ENCODE results near the gene ATG10.
"Not testable (repeated sequence)": the region's sequence is repeated elsewhere in the genome, so short reads cannot be mapped to it uniquely, and the experiment has no call there.

The ATG10 gene

GRCh38 chr5:82106207-82106606 lies 134.4 kb downstream of the ATG10 start:
- Histone ChIP-seq H3K36me3 (ENCODE audit: insufficient read depth, low read length) (no peaks in the 10 kb centered on the region), H2AFZ (ENCODE audit: low read length) (no peak overlapping the region), H3K27me3 (ENCODE audit: insufficient read depth, low read length) (no peaks in the 10 kb centered on the region), H3K4me1 (ENCODE audit: insufficient read depth, low read length, severe bottlenecking) (no peaks in the 10 kb centered on the region), H3K9me2 (ENCODE audit: low read depth, low read length) (no peaks in the 10 kb centered on the region), H3F3A (ENCODE audit: insufficient read depth, low read length) (no peaks in the 10 kb centered on the region), H4K20me1 (ENCODE audit: insufficient read depth, low read length) (no peaks in the 10 kb centered on the region), H3K9ac (ENCODE audit: low read length) (no peak overlapping the region), H3K4me2 (ENCODE audit: low read length) (no peak overlapping the region), H3K9me3 (ENCODE audit: low read length) (no peaks in the 10 kb centered on the region), H3K79me2 (ENCODE audit: insufficient read depth, low read length) (no peaks in the 10 kb centered on the region), H3K4me3 (ENCODE audit: low read depth, low read length, poor library complexity, severe bottlenecking) (no peak overlapping the region), H3K27ac (ENCODE audit: low read depth, low read length, poor library complexity, severe bottlenecking) (no peak overlapping the region)
- TF ChIP-seq EZH2 (IDR thresholded peaks at IDR 0.05; ENCODE audit: borderline replicate concordance, low read length) = no peak

GRCh38 chr5:82106756-82107155 lies 134.9 kb downstream of the ATG10 start:
- no peaks in the 10 kb centered on the region for H3K4me1 ChIP-seq (ENCODE audit: insufficient read depth, low read length, severe bottlenecking)
- H3F3A ChIP-seq (ENCODE audit: insufficient read depth, low read length) = no peaks in the 10 kb centered on the region
- H2AFZ ChIP-seq (ENCODE audit: low read length) = no peak overlapping the region
- no peaks in the 10 kb centered on the region for H3K36me3 ChIP-seq (ENCODE audit: insufficient read depth, low read length)
- no peaks in the 10 kb centered on the region for H3K9me3 ChIP-seq (ENCODE audit: low read length)
- H3K4me3 ChIP-seq (ENCODE audit: low read depth, low read length, poor library complexity, severe bottlenecking) = no peak overlapping the region
- H3K27ac ChIP-seq (ENCODE audit: low read depth, low read length, poor library complexity, severe bottlenecking) = no peak overlapping the region
- TF ChIP-seq EZH2 (IDR thresholded peaks at IDR 0.05; ENCODE audit: borderline replicate concordance, low read length) (no peak), CTCF (IDR thresholded peaks at IDR 0.05; ENCODE audit: low read length) (no peak)
- H3K27me3 ChIP-seq (ENCODE audit: insufficient read depth, low read length) = no peaks in the 10 kb centered on the region
- H3K9ac ChIP-seq (ENCODE audit: low read length) = no peak overlapping the region
- no peaks in the 10 kb centered on the region for H3K79me2 ChIP-seq (ENCODE audit: insufficient read depth, low read length)
- H4K20me1 ChIP-seq (ENCODE audit: insufficient read depth, low read length) = no peaks in the 10 kb centered on the region
- H3K4me2 ChIP-seq (ENCODE audit: low read length) = no peak overlapping the region
- H3K9me2 ChIP-seq (ENCODE audit: low read depth, low read length) = no peaks in the 10 kb centered on the region; the same call in 1 of the 2 replicates

- no peak overlapping the region for H3K4me3 ChIP-seq (ENCODE audit: low read depth, low read length, poor library complexity, severe bottlenecking)
- H3K4me1 ChIP-seq (ENCODE audit: insufficient read depth, low read length, severe bottlenecking) = no peaks in the 10 kb centered on the region
- no peaks in the 10 kb centered on the region for H4K20me1 ChIP-seq (ENCODE audit: insufficient read depth, low read length)
- no peaks in the 10 kb centered on the region for H3K9me3 ChIP-seq (ENCODE audit: low read length)
- H3K27ac ChIP-seq (ENCODE audit: low read depth, low read length, poor library complexity, severe bottlenecking) = no peak overlapping the region
- H3K79me2 ChIP-seq (ENCODE audit: insufficient read depth, low read length) = no peaks in the 10 kb centered on the region
- H3F3A ChIP-seq (ENCODE audit: insufficient read depth, low read length) = no peaks in the 10 kb centered on the region
- no peak overlapping the region for H3K4me2 ChIP-seq (ENCODE audit: low read length)
- H2AFZ ChIP-seq (ENCODE audit: low read length) = no peak overlapping the region
- TF ChIP-seq EZH2 (IDR thresholded peaks at IDR 0.05; ENCODE audit: borderline replicate concordance, low read length) = no peak
- peak; percentile 29 for TF ChIP-seq CTCF (IDR thresholded peaks at IDR 0.05; ENCODE audit: low read length)
- H3K9ac ChIP-seq (ENCODE audit: low read length) = no peak overlapping the region
- H3K36me3 ChIP-seq (ENCODE audit: insufficient read depth, low read length) = no peaks in the 10 kb centered on the region
- H3K27me3 ChIP-seq (ENCODE audit: insufficient read depth, low read length) = no peaks in the 10 kb centered on the region
- H3K9me2 ChIP-seq (ENCODE audit: low read depth, low read length) = no peaks in the 10 kb centered on the region; the same call in 1 of the 2 replicates
Observed at GRCh38 chr5:82107267-82107666, 135.4 kb downstream of the ATG10 start.

GRCh38 chr5:82109013-82109412 lies 137.2 kb downstream of the ATG10 start:
- no peaks in the 10 kb centered on the region for H3K27me3 ChIP-seq (ENCODE audit: insufficient read depth, low read length)
- H3K9me2 ChIP-seq (ENCODE audit: low read depth, low read length) = no peaks in the 10 kb centered on the region; the same call in 1 of the 2 replicates
- no peak overlapping the region for H3K4me3 ChIP-seq (ENCODE audit: low read depth, low read length, poor library complexity, severe bottlenecking)
- H3K4me2 ChIP-seq (ENCODE audit: low read length) = no peak overlapping the region
- no peaks in the 10 kb centered on the region for H3K36me3 ChIP-seq (ENCODE audit: insufficient read depth, low read length)
- H3K9ac ChIP-seq (ENCODE audit: low read length) = no peak overlapping the region
- no peaks in the 10 kb centered on the region for H3K9me3 ChIP-seq (ENCODE audit: low read length)
- H3K27ac ChIP-seq (ENCODE audit: low read depth, low read length, poor library complexity, severe bottlenecking) = no peak overlapping the region
- no peak overlapping the region for H2AFZ ChIP-seq (ENCODE audit: low read length)
- H4K20me1 ChIP-seq (ENCODE audit: insufficient read depth, low read length) = no peaks in the 10 kb centered on the region
- H3K4me1 ChIP-seq (ENCODE audit: insufficient read depth, low read length, severe bottlenecking) = no peaks in the 10 kb centered on the region
- H3K79me2 ChIP-seq (ENCODE audit: insufficient read depth, low read length) = no peaks in the 10 kb centered on the region
- H3F3A ChIP-seq (ENCODE audit: insufficient read depth, low read length) = no peaks in the 10 kb centered on the region
- TF ChIP-seq EZH2 (IDR thresholded peaks at IDR 0.05; ENCODE audit: borderline replicate concordance, low read length) (no peak), CTCF (IDR thresholded peaks at IDR 0.05; ENCODE audit: low read length) (no peak)

- H3K4me1 ChIP-seq (ENCODE audit: insufficient read depth, low read length, severe bottlenecking); H3K79me2 ChIP-seq (ENCODE audit: insufficient read depth, low read length); H3K9ac ChIP-seq (ENCODE audit: low read length); H3K27ac ChIP-seq (ENCODE audit: low read depth, low read length, poor library complexity, severe bottlenecking); H3K4me3 ChIP-seq (ENCODE audit: low read depth, low read length, poor library complexity, severe bottlenecking); H3K9me3 ChIP-seq (ENCODE audit: low read length); H3K4me2 ChIP-seq (ENCODE audit: low read length); H3K27me3 ChIP-seq (ENCODE audit: insufficient read depth, low read length); H4K20me1 ChIP-seq (ENCODE audit: insufficient read depth, low read length); H3K9me2 ChIP-seq (ENCODE audit: low read depth, low read length); H3K36me3 ChIP-seq (ENCODE audit: insufficient read depth, low read length); H3F3A ChIP-seq (ENCODE audit: insufficient read depth, low read length); H2AFZ ChIP-seq (ENCODE audit: low read length): not testable (repeated sequence)
Observed at GRCh38 chr5:82109915-82110314, 138.1 kb downstream of the ATG10 start.

Data from OCI-LY1 (cell line).